ENCODE results near the gene OR9G4.

- TF ChIP-seq, protein P1, sequence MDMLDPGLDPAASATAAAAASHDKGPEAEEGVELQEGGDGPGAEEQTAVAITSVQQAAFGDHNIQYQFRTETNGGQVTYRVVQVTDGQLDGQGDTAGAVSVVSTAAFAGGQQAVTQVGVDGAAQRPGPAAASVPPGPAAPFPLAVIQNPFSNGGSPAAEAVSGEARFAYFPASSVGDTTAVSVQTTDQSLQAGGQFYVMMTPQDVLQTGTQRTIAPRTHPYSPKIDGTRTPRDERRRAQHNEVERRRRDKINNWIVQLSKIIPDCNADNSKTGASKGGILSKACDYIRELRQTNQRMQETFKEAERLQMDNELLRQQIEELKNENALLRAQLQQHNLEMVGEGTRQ (CRISPR knock-in tag; IDR thresholded peaks at IDR 0.05) = no peak
- TF ChIP-seq CTCF (IDR thresholded peaks at IDR 0.05) (no peak), KAT7 (CRISPR knock-in tag; IDR thresholded peaks at IDR 0.05; ENCODE audit: borderline replicate concordance) (no peak), E2F1 (CRISPR knock-in tag; IDR thresholded peaks at IDR 0.05) (no peak), ETV6 (CRISPR knock-in tag; IDR thresholded peaks at IDR 0.05) (no peak)
- TF ChIP-seq, protein P2, sequence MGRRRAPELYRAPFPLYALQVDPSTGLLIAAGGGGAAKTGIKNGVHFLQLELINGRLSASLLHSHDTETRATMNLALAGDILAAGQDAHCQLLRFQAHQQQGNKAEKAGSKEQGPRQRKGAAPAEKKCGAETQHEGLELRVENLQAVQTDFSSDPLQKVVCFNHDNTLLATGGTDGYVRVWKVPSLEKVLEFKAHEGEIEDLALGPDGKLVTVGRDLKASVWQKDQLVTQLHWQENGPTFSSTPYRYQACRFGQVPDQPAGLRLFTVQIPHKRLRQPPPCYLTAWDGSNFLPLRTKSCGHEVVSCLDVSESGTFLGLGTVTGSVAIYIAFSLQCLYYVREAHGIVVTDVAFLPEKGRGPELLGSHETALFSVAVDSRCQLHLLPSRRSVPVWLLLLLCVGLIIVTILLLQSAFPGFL (CRISPR knock-in tag; IDR thresholded peaks at IDR 0.05; ENCODE audit: borderline replicate concordance) = no peak
These were observed 16.5 kb upstream of the OR9G4 start for GRCh38 chr11:56764976-56765375.

Measured in WTC11 (cell line).